Adipose tissue (tissue), 3 donors: Measurements from ENCODE around the gene KIAA1755. TPM values are rescaled to one million over a fixed set of nuclear protein-coding genes. Genes with fewer than 3 reads are reported as not detected.
"Not testable (repeated sequence)": the region's sequence is repeated elsewhere in the genome, so short reads cannot be mapped to it uniquely, and the experiment has no call there.

ENCODE experiments used
- H3K27ac ChIP-seq: one replicate; pipeline ENCODE4 v1.5.1; 2013; ENCODE audit warnings: low read depth, low read length
- WGBS, 3 donors: extraction: QIAGEN DNeasy Blood & Tissue Kit; methylation state at CpG; one replicate each; pipeline ENCODE4 v1.1.7; 2013; 5-methylcytosine and 5-hydroxymethylcytosine counted together
- polyA plus RNA-seq, 3 donors: library from polyadenylated mRNA; stranded (reverse); fragments of 200-250 nt; gene quantifications; one replicate each; pipeline ENCODE4 v1.2.3, GENCODE V29; 2013
- donor health status: healthy with polysubstance abuse.
- donor health status: Bipolar disorder and iron deficiency.
- donor health status: healthy.

KIAA1755 gene
- polyA plus RNA-seq, 3 donors = 0.47 to 6.4 (median 1.2) TPM

DNA sequence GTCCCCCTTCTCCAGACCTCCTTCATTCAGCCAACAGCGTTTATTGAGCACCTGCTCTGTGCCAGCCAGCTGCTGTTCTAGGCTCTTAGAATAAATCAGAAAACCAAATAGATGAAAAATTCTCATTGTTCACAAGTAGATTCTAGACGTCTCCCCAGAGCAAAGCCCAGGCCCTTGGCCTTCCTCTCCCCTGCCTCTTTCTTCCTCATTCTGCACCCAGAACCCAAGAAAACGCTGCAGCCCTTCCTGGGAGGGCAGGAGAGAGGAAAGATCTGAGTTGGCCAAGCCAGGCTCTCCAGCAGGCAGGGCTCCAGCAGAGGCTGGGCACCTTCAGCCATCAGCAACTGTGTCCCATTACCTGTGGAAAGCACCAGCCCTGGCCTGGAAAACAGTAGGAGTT, 31.4 kb upstream of the KIAA1755 start:
- no peak overlapping the region for H3K27ac ChIP-seq
- WGBS, 3 donors = 46 to 57% (median 56%) methylated on average over 3 of the region's 3 CpGs

DNA sequence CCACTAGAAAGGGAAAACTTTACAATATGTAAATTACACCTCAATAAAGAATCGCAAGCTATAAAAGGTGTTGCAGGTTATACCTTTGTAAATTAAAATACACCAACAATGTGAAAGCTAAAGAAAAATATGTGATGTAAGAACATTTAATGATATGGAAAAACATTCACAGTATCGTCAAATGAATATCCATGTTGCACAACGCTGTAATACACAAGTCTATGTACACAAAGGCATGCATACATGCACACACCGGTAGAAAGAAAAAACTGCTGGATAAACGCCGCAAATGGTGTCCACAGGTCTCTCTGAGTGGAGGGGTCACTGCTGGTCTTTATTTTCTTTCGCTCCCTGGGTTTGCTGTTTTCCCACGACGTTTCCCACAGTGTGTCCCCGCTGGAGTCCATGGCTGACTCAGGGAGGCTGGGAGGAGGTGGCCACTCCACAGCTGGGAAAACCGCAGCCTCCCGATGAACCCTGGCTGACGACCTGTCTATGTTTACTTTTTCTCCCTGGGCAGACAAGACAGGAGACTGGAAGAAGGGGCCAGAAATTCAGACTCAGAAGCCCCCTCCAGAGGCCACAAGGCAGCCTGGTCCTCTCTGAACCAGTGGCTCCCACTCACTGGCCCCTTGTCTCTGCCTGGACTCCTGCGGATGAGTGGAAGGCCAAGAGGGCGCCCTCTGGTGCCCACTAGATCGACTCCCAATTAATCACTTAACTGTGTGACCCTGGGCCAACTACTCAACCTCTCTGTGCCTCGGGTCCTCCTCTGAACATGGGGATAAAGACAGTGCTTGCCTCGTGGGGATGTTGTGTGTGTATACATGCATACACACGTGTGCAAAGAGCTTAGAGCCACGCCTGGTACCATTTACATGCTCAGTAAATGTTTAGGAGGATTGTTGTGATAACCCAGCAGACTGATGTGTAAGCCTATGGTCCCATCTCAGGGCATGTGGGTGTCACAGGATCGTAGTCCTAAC, 30.6 kb upstream of the KIAA1755 start:
- WGBS, 3 donors = 34 to 53% (median 47%) methylated on average over 21 of the region's 21 CpGs
- H3K27ac ChIP-seq = no peak overlapping the region

DNA sequence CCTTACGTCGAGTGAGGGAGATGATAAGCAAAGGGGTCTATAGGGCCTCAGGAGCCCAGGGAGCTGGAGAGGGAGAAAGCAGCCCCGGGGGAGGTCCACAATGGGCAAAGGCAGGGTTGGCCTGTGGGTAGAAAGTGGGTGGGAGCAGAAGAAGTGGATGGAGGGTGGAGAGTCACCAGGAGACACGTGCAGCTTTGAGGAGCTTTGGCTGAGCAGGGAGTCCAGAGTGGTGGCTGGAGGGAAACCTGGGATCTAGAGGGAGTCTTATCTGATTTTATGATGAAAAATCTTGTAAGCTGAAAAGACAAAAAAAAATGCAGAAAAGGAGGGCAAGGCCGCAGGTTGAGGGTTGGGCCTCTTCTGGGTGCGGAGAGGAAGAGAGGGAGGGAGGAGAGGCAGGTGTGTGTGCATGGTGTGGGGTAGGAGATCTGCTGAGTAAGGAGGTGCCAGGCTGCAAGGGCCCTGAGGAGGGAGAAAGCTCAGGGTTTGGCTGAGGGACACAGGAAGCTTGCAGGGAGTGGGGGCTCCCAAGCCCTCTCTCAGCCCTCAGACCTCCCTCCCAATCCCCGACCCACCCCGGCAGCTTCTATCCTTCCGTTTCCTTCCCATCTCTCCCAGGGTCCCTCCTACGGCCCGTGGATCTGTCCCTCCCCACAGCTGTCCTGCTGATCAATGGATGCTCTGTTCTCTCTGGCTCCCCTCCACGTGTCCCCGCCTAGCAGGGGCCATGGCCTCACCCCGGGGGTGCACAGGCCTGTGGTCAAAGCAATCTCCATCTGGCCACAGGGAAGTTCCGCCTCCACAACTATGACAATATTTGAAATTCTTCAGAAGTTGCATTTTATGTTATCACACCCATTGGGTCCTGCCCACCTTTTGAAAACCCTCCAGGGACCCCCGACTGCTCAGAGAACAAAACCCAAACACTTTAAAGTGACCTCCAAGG, 26.3 kb upstream of the KIAA1755 start:
- 27 to 43% (median 40%) methylated on average over 14 to 16 of the region's 16 CpGs for WGBS, 3 donors
- no peak overlapping the region for H3K27ac ChIP-seq

DNA sequence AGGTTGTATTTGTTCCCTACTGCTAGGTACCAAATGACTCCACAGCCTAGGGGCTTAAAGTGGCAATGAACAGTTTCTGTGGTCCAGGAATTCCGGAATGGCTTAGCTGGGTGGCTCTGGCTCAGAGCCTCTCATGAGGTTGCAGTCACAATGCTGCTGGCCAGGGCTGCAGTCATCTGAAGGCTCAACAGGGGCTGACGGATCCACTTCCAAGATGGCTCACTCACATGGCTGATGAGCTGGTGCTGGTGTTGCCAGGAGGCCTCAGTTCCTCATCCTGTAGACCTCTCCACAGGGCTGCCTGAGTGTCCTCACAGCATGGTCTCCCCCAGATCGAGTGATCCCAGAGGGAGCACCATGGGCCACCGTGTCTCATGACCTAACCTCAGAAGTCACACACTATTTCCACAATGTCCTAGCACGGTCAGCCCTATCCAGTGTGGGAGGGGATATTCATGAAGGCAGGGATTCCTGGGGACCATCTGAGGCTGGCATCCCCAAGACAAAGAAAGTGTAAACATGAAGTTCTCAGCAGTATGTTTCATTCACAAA, 24.4 kb upstream of the KIAA1755 start:
- H3K27ac ChIP-seq = no peak overlapping the region
- WGBS, 3 donors = 93 to 94% (median 93%) methylated on average over 5 of the region's 5 CpGs

DNA sequence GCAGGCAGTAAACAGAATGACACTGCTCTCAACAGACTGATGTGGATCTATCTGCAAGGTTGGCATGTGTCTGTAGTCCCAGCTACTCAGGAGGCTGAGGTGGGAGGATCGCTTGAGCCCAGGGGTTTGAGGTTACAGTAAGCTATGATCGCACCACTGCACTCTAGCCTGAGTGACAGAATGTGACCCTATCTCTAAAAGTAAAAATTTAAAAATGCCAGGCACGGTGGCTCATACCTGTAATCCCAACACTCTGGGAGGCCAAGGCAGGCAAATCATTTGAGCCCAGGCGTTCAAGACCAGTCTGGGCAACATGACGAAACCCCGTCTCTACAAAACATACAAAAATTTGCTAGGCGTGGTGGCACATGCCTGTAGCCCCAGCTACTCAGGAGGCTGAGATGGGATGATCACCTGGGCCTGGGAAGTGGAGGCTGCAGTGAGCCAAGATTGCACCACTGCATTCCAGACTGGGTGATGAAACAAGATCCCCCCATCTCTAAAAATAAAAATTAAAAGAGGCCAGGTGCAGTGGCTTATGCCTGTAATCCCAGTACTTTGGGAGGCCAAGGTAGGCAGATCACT, 23.6 kb upstream of the KIAA1755 start:
- WGBS, 3 donors = 77 to 94% (median 94%) methylated on average over 7 of the region's 7 CpGs
- not testable (repeated sequence) for H3K27ac ChIP-seq

DNA sequence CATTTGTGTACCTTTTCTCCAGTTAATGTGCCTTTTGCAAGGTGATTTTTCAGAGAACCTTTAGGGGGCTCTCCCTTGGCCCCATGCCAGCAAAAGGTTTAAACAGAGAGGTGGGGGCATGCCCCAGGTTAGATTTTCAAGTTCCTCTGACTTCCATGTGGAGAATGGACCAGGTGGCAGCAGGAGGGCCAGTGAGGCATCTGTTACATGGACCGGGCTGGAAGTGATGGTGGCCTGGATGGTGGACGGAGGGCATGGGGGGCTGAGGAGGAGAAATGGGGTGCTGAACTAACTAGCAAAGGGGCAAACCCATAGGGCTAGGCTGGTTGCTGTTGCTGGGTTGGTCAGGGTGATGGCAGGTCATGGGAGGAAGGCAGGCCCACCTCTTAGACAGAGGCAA, 22.7 kb upstream of the KIAA1755 start:
- 84 to 94% (median 90%) methylated on average over 2 of the region's 2 CpGs for WGBS, 3 donors
- no peak overlapping the region for H3K27ac ChIP-seq

DNA sequence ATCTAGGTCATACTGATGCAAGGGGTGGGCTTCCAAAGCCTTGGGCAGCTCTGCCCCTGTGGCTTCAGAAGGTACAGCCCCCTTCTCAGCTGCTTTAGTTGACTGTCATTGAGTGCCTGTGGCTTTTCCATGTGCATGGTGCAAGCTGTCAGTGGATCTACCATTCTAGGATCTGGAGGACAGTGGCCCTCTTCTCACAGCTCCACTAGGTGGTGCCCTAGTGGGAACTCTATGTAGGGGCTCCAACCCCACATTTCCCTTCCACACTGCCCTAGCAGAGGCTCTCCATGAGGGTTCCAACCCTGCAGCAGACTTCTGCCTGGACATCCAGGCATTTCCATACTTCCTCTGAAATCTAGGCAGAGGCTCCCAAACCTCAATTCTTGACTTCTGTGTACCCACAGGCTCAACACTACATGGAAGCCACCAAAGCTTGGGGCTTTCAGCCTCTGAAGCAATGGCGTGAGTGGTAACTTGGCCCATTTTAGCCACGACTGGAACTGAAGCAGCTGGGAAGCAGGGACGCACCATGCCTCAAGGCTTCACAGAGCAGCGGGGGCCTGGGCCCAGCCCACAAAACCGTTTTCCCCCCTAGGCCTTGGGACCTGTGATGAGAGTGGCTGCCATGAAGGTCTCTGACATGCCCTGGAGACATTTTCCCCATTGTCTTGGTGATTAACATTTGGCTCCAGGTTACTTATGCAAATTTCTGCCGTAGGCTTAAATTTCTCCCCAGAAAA, 20.8 kb upstream of the KIAA1755 start:
- H3K27ac ChIP-seq = not testable (repeated sequence)
- 84 to 92% (median 90%) methylated on average over 6 of the region's 6 CpGs for WGBS, 3 donors

DNA sequence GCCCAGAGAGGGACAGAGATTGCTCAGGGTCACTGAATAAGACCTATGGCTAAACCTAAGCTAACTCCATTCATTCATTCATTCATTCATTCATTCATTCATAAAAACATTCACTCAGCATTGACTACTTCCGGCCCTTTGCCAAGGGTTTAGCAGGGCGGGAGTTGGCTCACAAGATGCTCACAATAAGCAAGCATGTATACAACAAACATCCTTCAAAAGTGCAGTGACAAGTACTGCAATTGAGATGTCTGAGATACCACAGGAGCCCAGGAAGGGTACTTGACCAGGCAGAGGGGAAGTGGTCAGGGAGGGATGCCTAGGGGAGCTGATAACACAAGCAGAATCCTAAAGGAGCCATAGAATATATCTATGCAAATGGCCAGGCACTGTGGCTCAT, 18.2 kb upstream of the KIAA1755 start:
- H3K27ac ChIP-seq = no peak overlapping the region
- WGBS, 3 donors = 91 to 92% (median 91%) methylated on average over 2 of the region's 2 CpGs

DNA sequence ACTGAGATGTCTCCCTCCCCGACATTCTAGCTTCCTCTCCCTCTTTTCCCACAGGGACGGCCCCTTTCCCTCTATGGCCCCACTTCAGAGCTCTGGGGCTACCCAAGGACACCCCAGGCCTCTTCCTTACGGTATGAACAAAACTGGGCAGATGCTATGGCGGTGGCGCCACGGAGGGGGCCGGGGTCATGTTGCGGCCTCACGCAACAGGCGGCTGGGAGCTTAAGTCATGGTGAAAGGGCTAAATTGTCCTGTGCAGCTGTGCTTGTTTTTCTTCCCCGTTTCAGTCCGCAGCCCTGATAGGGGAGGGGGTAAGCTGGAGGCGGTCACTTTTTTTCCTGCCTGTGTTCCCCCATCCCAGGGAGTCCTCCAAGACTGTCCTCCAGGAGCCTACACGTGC, 17.6 kb upstream of the KIAA1755 start:
- 58 to 77% (median 76%) methylated on average over 14 of the region's 14 CpGs for WGBS, 3 donors
- no peak overlapping the region for H3K27ac ChIP-seq

DNA sequence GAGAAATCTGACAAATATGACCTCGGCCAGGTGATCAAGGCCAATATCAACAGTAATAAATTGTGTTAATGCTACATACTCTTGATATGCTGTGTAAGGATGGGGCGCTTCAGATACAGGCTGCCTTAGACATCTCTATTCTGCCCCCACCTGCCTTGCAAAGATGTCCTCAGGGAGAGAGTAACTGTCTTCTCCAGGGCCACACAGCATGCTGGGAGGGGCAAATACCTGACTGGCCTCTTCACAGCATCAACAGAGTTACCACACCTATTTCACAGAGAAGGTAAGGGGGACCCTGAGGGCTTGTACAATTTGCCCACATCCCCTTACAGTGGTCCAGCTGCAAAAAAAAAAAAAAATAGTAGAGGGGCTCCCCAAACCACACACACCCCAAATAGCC, 17.2 kb upstream of the KIAA1755 start:
- H3K27ac ChIP-seq = no peak overlapping the region

DNA sequence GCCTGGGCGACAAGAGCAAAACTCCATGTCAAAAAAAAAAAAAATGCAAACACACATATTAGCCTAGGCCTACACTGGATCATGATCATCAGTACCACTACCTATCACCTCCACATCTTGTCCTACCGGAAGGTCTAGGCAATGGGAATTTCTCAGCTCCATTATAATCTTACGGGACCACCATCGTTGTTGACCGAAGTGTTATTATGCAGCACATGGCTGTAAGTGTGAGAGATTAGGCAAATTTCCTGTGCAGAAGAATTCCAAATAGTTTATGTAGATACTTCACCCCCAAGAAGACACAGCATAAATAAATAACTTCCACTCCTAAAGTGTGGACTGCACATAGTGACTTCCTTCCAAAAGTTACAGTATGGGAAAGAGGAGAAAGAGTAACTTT, 16.8 kb upstream of the KIAA1755 start:
- no peak overlapping the region for H3K27ac ChIP-seq
- 89 to 97% (median 93%) methylated on average over 5 of the region's 5 CpGs for WGBS, 3 donors

More for the DNA sequence above, 17.2 kb upstream of the KIAA1755 start:
- WGBS, 3 donors = 78 to 95% (median 92%) methylated on average over 2 of the region's 2 CpGs

DNA sequence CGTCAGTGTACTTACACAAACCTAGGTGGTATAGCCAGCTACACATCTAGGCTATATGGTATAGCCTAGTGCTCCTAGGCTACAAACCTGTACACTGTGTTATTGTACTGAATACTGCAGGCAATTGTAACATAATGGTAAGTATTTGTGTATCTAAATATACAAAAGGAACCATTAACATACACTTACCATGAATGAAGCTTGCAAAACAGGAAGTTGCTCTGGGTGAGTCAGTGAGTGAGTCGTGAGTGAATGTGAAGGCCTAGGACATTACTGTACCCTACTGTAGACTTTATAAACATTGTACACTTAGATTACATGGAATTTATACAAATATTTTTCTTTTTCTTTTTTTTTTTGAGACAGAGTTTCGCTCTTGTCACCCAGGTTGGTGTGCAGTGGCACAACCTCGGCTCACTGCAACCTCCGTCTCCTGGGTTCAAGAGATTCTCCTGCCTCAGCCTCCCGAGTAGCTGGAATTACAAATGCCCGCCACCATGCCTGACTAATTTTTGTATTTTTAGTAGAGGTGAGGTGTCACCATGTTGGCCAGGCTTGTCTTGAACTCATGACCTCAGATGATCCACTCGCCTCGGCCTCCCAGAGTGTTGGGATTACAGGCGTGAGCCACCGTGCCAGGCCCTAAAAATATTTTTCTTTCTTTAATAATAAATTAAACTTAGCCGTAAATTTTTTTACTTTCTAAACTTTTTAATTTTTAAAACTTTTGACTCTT, 15.4 kb upstream of the KIAA1755 start:
- WGBS, 3 donors = 84 to 88% (median 85%) methylated on average over 12 of the region's 12 CpGs

DNA sequence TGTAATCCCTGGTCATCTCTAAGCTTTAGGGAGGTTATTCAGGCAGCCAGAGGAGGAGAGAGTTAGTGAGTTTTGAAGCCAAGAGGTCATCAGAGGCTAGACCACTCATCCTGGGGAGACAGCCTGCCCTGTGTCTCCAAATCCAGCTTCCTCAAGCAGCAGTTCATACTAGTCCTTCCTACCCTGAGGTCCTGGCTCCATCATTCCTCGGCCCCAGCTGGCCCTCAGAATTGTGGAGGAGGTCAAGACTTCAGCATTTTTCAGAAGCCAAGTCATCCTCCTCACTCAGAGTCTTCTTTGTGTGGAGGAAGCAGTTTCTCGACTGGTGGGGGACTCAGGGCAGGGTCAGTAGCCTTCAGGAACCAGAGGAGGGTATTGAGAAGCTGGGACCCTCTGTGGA, 12.4 kb upstream of the KIAA1755 start:
- 40 to 70% (median 62%) methylated on average over 2 of the region's 2 CpGs for WGBS, 3 donors
- peak overlapping the region; percentile 17 for H3K27ac ChIP-seq

More for the DNA sequence above, 15.4 kb upstream of the KIAA1755 start:
- H3K27ac ChIP-seq = no peak overlapping the region

DNA sequence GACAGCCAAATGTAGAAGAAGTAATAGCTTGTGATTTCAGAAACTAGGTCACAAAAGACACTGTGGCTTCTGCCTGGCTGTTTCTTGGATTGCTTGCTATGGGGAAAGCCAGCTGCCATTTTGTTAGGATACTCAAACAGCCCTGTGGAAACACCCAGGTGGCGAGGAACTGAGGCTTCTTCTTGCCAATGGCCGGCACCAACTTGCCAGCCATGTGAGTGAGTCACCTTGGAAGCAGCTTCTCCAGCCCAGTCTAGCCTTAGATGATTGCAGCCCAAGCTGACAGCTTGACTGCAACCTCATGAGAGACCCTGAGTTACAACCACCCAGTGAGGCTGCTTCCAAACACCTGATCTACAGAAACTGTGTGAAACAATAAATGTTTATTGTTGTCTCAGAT, 11.9 kb upstream of the KIAA1755 start:
- 80 to 95% (median 87%) methylated on average over 2 of the region's 2 CpGs for WGBS, 3 donors
- H3K27ac ChIP-seq = no peak overlapping the region

DNA sequence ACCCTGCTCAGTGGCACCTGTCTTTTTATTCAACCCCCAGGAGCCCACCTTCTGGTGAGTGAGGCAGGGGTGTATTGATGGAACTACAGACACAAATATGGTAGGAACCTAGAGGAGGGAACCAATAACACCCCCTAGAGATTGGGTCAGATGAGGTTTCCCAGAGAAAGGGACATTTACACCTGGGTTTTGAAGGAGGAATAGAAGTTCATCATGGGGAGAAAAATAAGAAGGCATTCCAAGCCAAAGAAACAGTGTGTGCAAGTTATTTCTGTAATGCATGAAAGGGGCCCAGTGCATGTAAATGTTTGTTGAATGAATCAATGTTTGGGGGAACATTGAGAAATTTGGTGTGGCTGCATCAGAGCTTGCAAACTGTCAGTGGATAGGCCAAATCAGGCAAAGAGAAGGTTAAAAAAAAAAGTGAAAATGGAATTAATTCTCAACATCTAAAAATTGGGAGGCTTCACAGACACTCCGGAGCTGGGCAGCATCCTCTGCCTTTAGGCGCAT, 11.1 kb upstream of the KIAA1755 start:
- H3K27ac ChIP-seq = no peak overlapping the region
- 88 to 96% (median 89%) methylated on average over 2 of the region's 2 CpGs for WGBS, 3 donors

DNA sequence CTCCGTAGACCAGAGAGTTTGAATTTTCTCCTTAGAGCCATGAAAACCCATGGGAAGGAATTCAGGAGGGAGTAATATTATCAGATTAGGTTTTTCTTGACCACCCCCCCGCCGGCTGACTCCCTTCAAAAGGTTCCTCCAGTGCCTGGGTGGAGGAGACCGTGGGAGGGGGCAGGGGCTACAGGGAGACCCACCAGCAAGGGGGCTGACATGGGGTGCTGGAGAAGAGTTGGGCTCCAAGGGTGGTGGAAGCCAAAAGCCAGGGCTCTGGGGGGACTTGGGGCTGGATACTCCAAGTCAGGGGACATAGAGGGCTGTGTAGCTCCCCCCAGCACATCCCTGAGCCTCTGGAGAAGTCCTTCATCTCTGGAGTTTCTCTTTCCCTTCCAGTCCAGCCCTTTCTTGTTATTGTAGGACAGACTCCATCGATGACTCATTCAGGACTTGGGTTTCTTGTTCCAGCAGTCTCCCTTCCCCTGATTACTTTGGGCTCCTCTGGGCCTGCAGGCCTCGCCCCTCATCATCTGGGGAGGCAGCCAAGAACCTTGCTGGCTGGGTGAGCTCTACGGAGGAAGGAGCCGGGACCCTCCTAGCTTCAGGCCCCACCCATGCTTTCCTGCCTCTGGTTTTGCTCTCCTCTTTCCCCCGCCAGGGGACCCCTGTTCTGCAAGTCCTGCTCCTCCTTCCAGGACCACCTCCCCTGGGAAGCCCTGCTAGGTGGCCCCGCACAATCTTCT, 10.5 kb upstream of the KIAA1755 start:
- no peak overlapping the region for H3K27ac ChIP-seq
- WGBS, 3 donors = 56 to 66% (median 62%) methylated on average over 10 of the region's 10 CpGs
